ENCODE measurements around the gene SLC66A1. TPM values are rescaled to one million over a fixed set of nuclear protein-coding genes. Genes with fewer than 3 reads are reported as not detected.
"Not testable (repeated sequence)": the region's sequence is repeated elsewhere in the genome, so short reads cannot be mapped to it uniquely, and the experiment has no call there.

The SLC66A1 gene
- total and polyA plus RNA-seq, 2 donors (not counting 3 experiments of a cell fraction or from before 2014, with no cell fraction given) = 15.3 to 32.6 TPM

DNA sequence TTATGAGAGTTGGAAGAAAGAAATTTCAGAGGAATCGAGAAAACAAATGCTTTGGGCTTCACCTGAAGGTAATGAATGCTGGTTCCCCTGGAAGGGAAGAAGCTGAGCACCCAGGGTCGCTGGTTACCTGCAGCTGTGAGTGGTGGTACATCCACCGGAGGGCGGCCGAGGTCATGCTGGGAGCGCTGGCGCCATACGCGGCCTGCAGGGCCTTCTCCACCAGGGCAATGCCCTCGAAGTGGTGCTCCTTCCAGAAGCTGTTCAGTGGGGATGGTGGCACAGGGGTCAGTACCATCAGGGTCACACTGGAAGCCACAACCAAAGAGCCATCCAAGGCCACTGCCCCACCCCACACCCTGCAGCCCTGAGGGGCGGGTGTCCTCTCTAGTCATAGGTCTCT, 43.7 kb upstream of the SLC66A1 start:
- ChIA-PET CTCF (no interaction called here), POLR2A (interaction anchor here (1.6 kb wide), 1 partner anchor 17 kb away, joined by 3 read pairs; the partner anchor contains the start of gene MRTO4)
- H3K9me3 ChIP-seq (replicated peaks; ENCODE audit: control insufficient read depth, insufficient read depth, low read length) = no peaks in the 10 kb centered on the region
- H3K4me3 ChIP-seq (replicated peaks in 1 of 3; ENCODE audit: insufficient read depth in 1 of 3, low read depth in 1 of 3, low read length in 3 of 3) = no peak overlapping the region
- H3K4me2 ChIP-seq (ENCODE audit: insufficient read depth, low read length) = no peak overlapping the region
- no peak for DNase-seq (ENCODE audit: low read depth, low spot score)
- TF ChIP-seq, protein P1, sequence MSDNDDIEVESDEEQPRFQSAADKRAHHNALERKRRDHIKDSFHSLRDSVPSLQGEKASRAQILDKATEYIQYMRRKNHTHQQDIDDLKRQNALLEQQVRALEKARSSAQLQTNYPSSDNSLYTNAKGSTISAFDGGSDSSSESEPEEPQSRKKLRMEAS (IDR thresholded peaks at IDR 0.05; ENCODE audit: insufficient read depth, insufficient read length) = no peak
- TF ChIP-seq CTCF (IDR thresholded peaks at IDR 0.05; ENCODE audit: extremely low read depth in 1 of 2, insufficient read depth in 1 of 2, low read depth in 1 of 2, low read length in 2 of 2) = no peak
- TF ChIP-seq POLR2A (IDR thresholded peaks at IDR 0.05; ENCODE audit: low read depth, low read length) = no peak
- no peak for TF ChIP-seq POLR2AphosphoS5 (IDR thresholded peaks at IDR 0.05; ENCODE audit: insufficient read depth, low read depth, low read length)
- TF ChIP-seq JUN (IDR thresholded peaks at IDR 0.05; ENCODE audit: borderline replicate concordance, insufficient read depth, insufficient read length, low read depth) = no peak
- TF ChIP-seq MYC (IDR thresholded peaks at IDR 0.05; ENCODE audit: low read depth, low read length) = no peak
- TF ChIP-seq EZH2 (IDR thresholded peaks at IDR 0.05; ENCODE audit: borderline replicate concordance, low read depth, low read length, severe bottlenecking) = no peak
- no peak for TF ChIP-seq GATA2 (IDR thresholded peaks at IDR 0.05; ENCODE audit: insufficient read depth, insufficient read length, low read depth, low read length)
- no peak for TF ChIP-seq FOS (IDR thresholded peaks at IDR 0.05; ENCODE audit: borderline replicate concordance, insufficient read depth, low read length)
- no peak overlapping the region for H3K27ac ChIP-seq (ENCODE audit: insufficient read depth, low read depth, low read length)
- H2AFZ ChIP-seq (ENCODE audit: low read depth, low read length) = no peak overlapping the region
- no peaks in the 10 kb centered on the region for H3K4me1 ChIP-seq (ENCODE audit: control insufficient read depth, extremely low read depth, insufficient read depth, low read length)
- dilution Hi-C loops (cut with MboI; ENCODE audit: extremely low pct_ligation_motif_present, low sequenced_read_pairs) (no loop called here), intact Hi-C loops (cut with micrococcal nuclease) (loop anchor here (2.0 kb wide), 1 partner anchor 72 kb away; no protein-coding TSS in a partner anchor)
- FAIRE-seq = no peak
- H3K27me3 ChIP-seq (ENCODE audit: control insufficient read depth in 2 of 2, insufficient read depth in 2 of 2, low read length in 2 of 2) = no peaks in the 10 kb centered on the region
- no peaks in the 10 kb centered on the region for H3K36me3 ChIP-seq (ENCODE audit: control insufficient read depth in 2 of 2, extremely low read depth in 1 of 2, insufficient read depth in 2 of 2, low read length in 2 of 2)
- no peaks in the 10 kb centered on the region for H4K20me1 ChIP-seq (replicated peaks; ENCODE audit: control insufficient read depth, extremely low read depth, insufficient read depth, low read length)
- H3K9me1 ChIP-seq (replicated peaks; ENCODE audit: control insufficient read depth, extremely low read depth, insufficient read depth, low read length) = no peaks in the 10 kb centered on the region
- BruUV-seq (replicated peaks) = no TSS peak
- no peaks in the 10 kb centered on the region for H3K79me2 ChIP-seq (ENCODE audit: control insufficient read depth, insufficient read depth, low read length)
- no peak overlapping the region for H3K9ac ChIP-seq (replicated peaks; ENCODE audit: extremely low read depth, insufficient read depth, low read length)

DNA sequence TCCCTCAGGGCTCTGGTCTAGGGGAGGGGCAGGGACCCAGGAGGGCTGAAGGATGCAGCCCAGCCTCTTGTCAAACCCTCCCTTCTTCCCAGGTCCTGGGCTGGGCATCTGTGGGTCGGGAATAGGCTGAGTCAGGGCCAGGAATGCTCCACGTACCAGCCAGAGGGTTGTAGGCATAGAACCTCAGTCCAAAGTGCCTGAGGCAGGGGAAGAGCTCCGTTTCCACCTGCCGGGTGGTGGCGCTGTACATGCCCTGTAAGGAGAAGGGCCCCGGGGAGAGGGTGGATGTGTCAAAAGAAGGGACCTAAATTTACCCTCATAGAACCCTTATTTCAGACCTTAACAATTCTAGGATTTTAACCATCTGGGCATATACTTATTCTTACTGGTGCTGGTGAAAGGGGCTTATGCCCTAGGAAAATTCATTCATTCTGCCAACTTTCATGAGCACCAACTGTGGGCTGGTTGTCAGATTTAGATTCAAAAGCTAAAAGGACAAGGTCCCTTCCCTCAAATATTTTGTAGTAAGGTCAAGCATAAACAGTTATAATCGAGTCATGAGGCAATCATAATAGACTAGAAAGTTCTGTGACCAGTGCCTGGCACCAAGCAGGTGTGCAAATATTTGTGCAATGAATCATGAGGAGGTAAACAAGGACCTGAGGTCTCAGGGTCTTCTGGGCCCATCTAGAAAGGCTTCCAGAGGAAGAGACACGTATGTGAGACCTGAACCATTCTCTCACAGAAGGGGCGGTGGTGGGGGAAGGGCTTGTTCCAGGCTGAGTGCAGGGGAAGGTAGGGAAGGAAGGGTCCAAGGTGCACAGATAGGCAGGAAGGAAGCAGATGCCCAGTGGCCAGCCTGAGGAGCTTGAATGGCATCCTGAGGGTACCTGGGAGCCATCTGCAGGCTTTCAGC, 42.4 kb upstream of the SLC66A1 start:
- H3K27me3 ChIP-seq (ENCODE audit: control insufficient read depth in 2 of 2, insufficient read depth in 2 of 2, low read length in 2 of 2) = not testable (repeated sequence)

More for the DNA sequence above, 42.4 kb upstream of the SLC66A1 start:
- H3K4me3 ChIP-seq (replicated peaks in 1 of 3; ENCODE audit: insufficient read depth in 1 of 3, low read depth in 1 of 3, low read length in 3 of 3); H3K36me3 ChIP-seq (ENCODE audit: control insufficient read depth in 2 of 2, extremely low read depth in 1 of 2, insufficient read depth in 2 of 2, low read length in 2 of 2); FAIRE-seq; H3K9ac ChIP-seq (replicated peaks; ENCODE audit: extremely low read depth, insufficient read depth, low read length); BruUV-seq (replicated peaks); H2AFZ ChIP-seq (ENCODE audit: low read depth, low read length); H3K27ac ChIP-seq (ENCODE audit: insufficient read depth, low read depth, low read length); H3K79me2 ChIP-seq (ENCODE audit: control insufficient read depth, insufficient read depth, low read length); H3K4me2 ChIP-seq (ENCODE audit: insufficient read depth, low read length); H3K9me3 ChIP-seq (replicated peaks; ENCODE audit: control insufficient read depth, insufficient read depth, low read length); DNase-seq (ENCODE audit: low read depth, low spot score); H4K20me1 ChIP-seq (replicated peaks; ENCODE audit: control insufficient read depth, extremely low read depth, insufficient read depth, low read length); H3K9me1 ChIP-seq (replicated peaks; ENCODE audit: control insufficient read depth, extremely low read depth, insufficient read depth, low read length); H3K4me1 ChIP-seq (ENCODE audit: control insufficient read depth, extremely low read depth, insufficient read depth, low read length); dilution Hi-C loops (cut with MboI; ENCODE audit: extremely low pct_ligation_motif_present, low sequenced_read_pairs): not testable (repeated sequence)
- ChIA-PET CTCF (interaction anchor here (1.3 to 1.4 kb wide), 2 partner anchors 381 to 384 kb away, joined by 5 to 6 read pairs; no protein-coding TSS in a partner anchor), POLR2A (interaction anchor here (1.6 kb wide), 1 partner anchor 18 kb away, joined by 3 read pairs; the partner anchor contains the start of gene MRTO4)
- intact Hi-C loops (cut with micrococcal nuclease) = loop anchor here (2.0 to 5.0 kb wide), 2 partner anchors 71 to 383 kb away; no protein-coding TSS in a partner anchor

Measured in endothelial cell of umbilical vein (primary cell).